Transverse colon (tissue), 4 donors: Measurements from ENCODE around the gene BANF2. TPM values are rescaled to one million over a fixed set of nuclear protein-coding genes. Genes with fewer than 3 reads are reported as not detected.

Experiments used
- DNase-seq: peaks from one replicate; pipeline ENCODE4 v3.0.0-alpha.2; 2019
- H3K27ac ChIP-seq, 4 donors: fragments of 200-600 bp; sonication (generic); 2 replicates each; pipeline ENCODE4 v1.5.1; 2016 to 2018; ENCODE audit warnings: inconsistent platforms in 4 of 4
- H3K27me3 ChIP-seq: fragments of 200-600 bp; sonication (generic); 2 replicates; pipeline ENCODE4 v1.5.1; 2017; ENCODE audit warnings: inconsistent platforms
- H3K36me3 ChIP-seq, 4 donors: fragments of 200-600 bp; sonication (generic); 2 replicates each; pipeline ENCODE4 v1.5.1; 2017 to 2019; ENCODE audit warnings: inconsistent platforms in 4 of 4
- H3K4me1 ChIP-seq, 4 donors: fragments of 200-600 bp; sonication (generic); 2 replicates each; pipeline ENCODE4 v1.5.1; 2017 to 2020; ENCODE audit warnings: inconsistent platforms in 4 of 4
- H3K4me3 ChIP-seq, 4 donors: fragments of 200-600 bp; sonication (generic); 1 replicate in 1 of 4; 2 replicates in 3 of 4; pipeline versions ENCODE4 v1.5.1 to v1.6.1; 2017 to 2019; ENCODE audit warnings: inconsistent platforms in 4 of 4
- H3K9me3 ChIP-seq, 2 donors: fragments of 200-600 bp; sonication (generic); 2 replicates each; pipeline ENCODE4 v1.5.1; 2017 to 2019; ENCODE audit warnings: inconsistent platforms in 2 of 2
- EP300 ChIP-seq: sonication (generic); formaldehyde crosslinking; IDR thresholded peaks from one replicate; pipeline ENCODE4 v1.6.1; 2017; ENCODE audit warnings: antibody characterized with exemption, low read depth
- POLR2A ChIP-seq: fragments of 450-650 bp; IDR thresholded peaks from one replicate; pipeline ENCODE4 v1.6.1; 2016; ENCODE audit warnings: antibody characterized with exemption, mild to moderate bottlenecking, moderate library complexity
- POLR2AphosphoS5 ChIP-seq, 3 donors: sonication (generic); formaldehyde crosslinking; IDR thresholded peaks; one replicate each; pipeline ENCODE4 v1.6.1; 2016; ENCODE audit warnings: antibody characterized with exemption in 3 of 3
- WGBS, 2 donors: methylation state at CpG; one replicate each; pipeline ENCODE4 v1.1.5; 2018; ENCODE audit warnings: low coverage in 1 of 2; 5-methylcytosine and 5-hydroxymethylcytosine counted together
- in situ Hi-C, 4 donors: fragments of 200-750 bp; cut with MboI; loops; one replicate each; pipeline versions ENCODE4 v1.15.0 to v1.15.1; 2017; ENCODE audit warnings: low sequenced_read_pairs in 3 of 4, low pct_ligation_motif_present in 1 of 4, low pct_unique_long_range_greater_than_20kb in 1 of 4
- intact Hi-C: fragments of 100-400 bp; cut with DNase I; formaldehyde crosslinking; loops from one replicate; pipeline ENCODE4 v1.15.1; 2023; ENCODE audit warnings: low total_unique reads
- total RNA-seq, 4 donors: library from RNA; depleted of rRNA; stranded (reverse); fragments of >200 nt; gene quantifications; one replicate each; pipeline ENCODE4 v1.1.0, GENCODE V29; 2016
- TF ChIP-seq, protein P1 (sequence below), 5 experiments: fragments of 200-600 bp in 3 of 5; fragments of 450-650 bp in 2 of 5; sonication (generic) in 3 of 5; IDR thresholded peaks; 1 replicate in 2 of 5; 2 replicates in 3 of 5; pipeline ENCODE4 v1.5.1; 2016 to 2017; ENCODE audit warnings: antibody characterized with exemption in 5 of 5, inconsistent platforms in 3 of 5, mild to moderate bottlenecking in 2 of 5, moderate library complexity in 1 of 5

The BANF2 gene
- total RNA-seq, 4 donors from 2014 or later = not detected

DNA sequence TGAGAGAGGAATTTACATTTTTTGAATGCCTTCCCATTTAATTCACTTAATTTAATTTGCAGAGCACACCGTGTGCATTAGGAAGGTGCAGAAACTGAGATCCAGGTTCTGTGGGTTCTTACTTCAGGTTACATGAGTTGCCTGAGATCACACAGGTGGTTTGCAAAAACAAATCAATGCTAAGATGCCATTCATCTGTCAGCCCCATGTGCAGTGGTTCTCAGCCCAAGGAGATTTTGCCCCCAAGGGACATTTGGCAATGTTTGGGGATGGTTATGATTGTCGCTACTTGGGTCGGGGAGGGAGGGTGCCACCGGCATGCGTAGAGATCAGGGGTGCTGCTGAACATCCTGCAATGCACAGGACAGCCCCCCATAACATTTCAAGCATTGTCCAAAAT, 34.6 kb downstream of the BANF2 start:
- Histone ChIP-seq H3K4me1 (peaks cover 3 to 13% (median 8%) of the 10 kb centered on the region in 4 donors), H3K27me3 (no peaks in the 10 kb centered on the region), H3K4me3 (no peak overlapping the region), H3K27ac (no peak overlapping the region), H3K9me3 (no peaks in the 10 kb centered on the region), H3K36me3 (no peaks in the 10 kb centered on the region)
- WGBS, 2 donors = 40 to 80% methylated on average over 1 to 5 of the region's 5 CpGs
- intact Hi-C loops (no loop called here), in situ Hi-C loops (no loop called here)
- TF ChIP-seq, protein P1, sequence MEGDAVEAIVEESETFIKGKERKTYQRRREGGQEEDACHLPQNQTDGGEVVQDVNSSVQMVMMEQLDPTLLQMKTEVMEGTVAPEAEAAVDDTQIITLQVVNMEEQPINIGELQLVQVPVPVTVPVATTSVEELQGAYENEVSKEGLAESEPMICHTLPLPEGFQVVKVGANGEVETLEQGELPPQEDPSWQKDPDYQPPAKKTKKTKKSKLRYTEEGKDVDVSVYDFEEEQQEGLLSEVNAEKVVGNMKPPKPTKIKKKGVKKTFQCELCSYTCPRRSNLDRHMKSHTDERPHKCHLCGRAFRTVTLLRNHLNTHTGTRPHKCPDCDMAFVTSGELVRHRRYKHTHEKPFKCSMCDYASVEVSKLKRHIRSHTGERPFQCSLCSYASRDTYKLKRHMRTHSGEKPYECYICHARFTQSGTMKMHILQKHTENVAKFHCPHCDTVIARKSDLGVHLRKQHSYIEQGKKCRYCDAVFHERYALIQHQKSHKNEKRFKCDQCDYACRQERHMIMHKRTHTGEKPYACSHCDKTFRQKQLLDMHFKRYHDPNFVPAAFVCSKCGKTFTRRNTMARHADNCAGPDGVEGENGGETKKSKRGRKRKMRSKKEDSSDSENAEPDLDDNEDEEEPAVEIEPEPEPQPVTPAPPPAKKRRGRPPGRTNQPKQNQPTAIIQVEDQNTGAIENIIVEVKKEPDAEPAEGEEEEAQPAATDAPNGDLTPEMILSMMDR (IDR thresholded peaks at IDR 0.05) = no peak
- TF ChIP-seq EP300 (no peak), POLR2A (no peak), POLR2AphosphoS5 (IDR thresholded peaks at IDR 0.05) (no peak)
- no peak for DNase-seq

DNA sequence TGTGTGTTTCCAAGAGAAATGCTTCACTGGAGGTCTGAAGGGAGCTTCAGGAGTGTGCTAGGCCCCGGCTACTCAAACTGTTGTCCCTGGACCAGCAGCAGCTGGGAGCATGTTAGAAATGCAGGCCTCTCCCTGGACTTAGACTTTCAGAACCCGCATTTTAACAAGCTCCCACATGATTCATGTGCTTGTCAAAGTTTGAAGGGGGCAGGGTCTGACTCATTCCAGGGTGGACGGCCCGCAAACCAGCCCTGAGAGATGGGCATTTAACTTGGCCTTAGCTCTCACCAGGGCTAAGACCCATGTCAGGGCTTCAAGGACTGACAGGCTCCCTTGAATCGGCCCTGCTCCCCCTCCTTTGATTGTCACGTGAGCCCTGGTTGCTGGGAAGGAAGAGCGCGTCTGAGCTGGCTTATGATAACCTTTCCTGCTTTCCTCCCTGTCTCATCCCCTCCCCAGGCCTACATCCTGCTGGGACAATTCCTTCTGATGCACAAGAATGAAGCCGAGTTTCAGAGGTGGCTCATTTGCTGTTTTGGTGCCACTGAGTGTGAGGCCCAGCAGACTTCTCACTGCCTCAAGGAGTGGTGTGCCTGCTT, 35.5 kb downstream of the BANF2 start:
- in situ Hi-C loops = no loop called here
- intact Hi-C loops = no loop called here
- H3K4me1 ChIP-seq = peaks cover 3 to 13% (median 8%) of the 10 kb centered on the region in 4 donors
- no peaks in the 10 kb centered on the region for H3K27me3 ChIP-seq
- no peaks in the 10 kb centered on the region for H3K9me3 ChIP-seq
- no peak overlapping the region for H3K27ac ChIP-seq
- TF ChIP-seq, protein P1 (IDR thresholded peaks at IDR 0.05) = no peak
- TF ChIP-seq POLR2A = no peak
- no peak for TF ChIP-seq EP300
- no peak for TF ChIP-seq POLR2AphosphoS5 (IDR thresholded peaks at IDR 0.05)
- no peaks in the 10 kb centered on the region for H3K36me3 ChIP-seq
- no peak for DNase-seq
- 78 to 80% methylated on average over 1 to 9 of the region's 9 CpGs for WGBS, 2 donors
- H3K4me3 ChIP-seq = no peak overlapping the region

DNA sequence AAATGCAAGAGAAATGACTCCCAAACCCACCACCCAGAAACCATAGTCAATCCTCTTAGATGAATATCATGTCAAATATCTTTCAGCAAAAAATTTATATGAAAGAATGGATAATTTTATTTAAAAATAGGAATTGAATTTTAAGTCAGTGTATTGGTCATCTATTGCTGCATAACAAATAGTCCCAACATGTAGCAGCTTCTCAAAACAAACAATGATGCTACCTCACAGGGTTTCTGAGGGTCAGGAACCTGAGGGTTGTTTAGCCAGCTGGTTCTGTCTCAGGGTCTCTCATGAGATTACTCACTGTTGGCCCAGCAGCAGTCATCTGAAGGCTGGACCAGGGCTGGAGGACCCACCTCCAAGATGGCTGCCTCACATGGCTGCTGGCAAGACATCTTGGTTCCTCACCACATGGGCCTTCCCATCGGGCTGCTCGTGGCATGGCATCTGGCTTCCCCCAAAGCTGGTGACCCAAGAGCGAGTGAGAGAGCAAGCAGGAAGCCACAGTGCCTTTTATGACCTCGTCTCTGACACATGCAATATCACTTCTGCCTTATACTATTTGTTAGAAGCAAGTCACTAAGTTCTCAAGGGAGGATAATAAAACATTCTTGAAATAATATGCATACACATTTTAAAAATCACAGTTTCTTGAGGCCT, 36.3 kb downstream of the BANF2 start:
- in situ Hi-C loops (no loop called here), intact Hi-C loops (no loop called here)
- H3K36me3 ChIP-seq = no peaks in the 10 kb centered on the region
- no peak overlapping the region for H3K27ac ChIP-seq
- no peak for DNase-seq
- no peak overlapping the region for H3K4me3 ChIP-seq
- peaks cover 3 to 13% (median 8%) of the 10 kb centered on the region in 4 donors for H3K4me1 ChIP-seq
- 85% methylated on average over 4 of the region's 4 CpGs; no CpG with 5 or more reads in 1 of the 2 donors for WGBS, 2 donors
- H3K9me3 ChIP-seq = no peaks in the 10 kb centered on the region
- H3K27me3 ChIP-seq = no peaks in the 10 kb centered on the region
- TF ChIP-seq EP300 = no peak
- no peak for TF ChIP-seq POLR2A
- TF ChIP-seq, protein P1 (IDR thresholded peaks at IDR 0.05) = no peak
- TF ChIP-seq POLR2AphosphoS5 (IDR thresholded peaks at IDR 0.05) = no peak

GRCh38 chr20:17738154-17738553, 38.4 kb downstream of the BANF2 start:
- WGBS, 2 donors = 0 to 61% methylated on average over 1 to 3 of the region's 3 CpGs
- H3K27ac ChIP-seq = no peak overlapping the region
- in situ Hi-C loops (no loop called here), intact Hi-C loops (no loop called here)
- H3K27me3 ChIP-seq = no peaks in the 10 kb centered on the region
- H3K9me3 ChIP-seq = no peaks in the 10 kb centered on the region
- peaks cover 3 to 13% (median 10%) of the 10 kb centered on the region in 4 donors for H3K4me1 ChIP-seq
- no peak for DNase-seq
- no peaks in the 10 kb centered on the region for H3K36me3 ChIP-seq
- TF ChIP-seq POLR2AphosphoS5 (IDR thresholded peaks at IDR 0.05) = no peak
- TF ChIP-seq EP300 = no peak
- no peak for TF ChIP-seq POLR2A
- TF ChIP-seq, protein P1 (IDR thresholded peaks at IDR 0.05) = no peak
- no peak overlapping the region for H3K4me3 ChIP-seq
